ENCODE measurements around the gene GSDMA.

GSDMA gene, protein sequence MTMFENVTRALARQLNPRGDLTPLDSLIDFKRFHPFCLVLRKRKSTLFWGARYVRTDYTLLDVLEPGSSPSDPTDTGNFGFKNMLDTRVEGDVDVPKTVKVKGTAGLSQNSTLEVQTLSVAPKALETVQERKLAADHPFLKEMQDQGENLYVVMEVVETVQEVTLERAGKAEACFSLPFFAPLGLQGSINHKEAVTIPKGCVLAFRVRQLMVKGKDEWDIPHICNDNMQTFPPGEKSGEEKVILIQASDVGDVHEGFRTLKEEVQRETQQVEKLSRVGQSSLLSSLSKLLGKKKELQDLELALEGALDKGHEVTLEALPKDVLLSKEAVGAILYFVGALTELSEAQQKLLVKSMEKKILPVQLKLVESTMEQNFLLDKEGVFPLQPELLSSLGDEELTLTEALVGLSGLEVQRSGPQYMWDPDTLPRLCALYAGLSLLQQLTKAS

DNA sequence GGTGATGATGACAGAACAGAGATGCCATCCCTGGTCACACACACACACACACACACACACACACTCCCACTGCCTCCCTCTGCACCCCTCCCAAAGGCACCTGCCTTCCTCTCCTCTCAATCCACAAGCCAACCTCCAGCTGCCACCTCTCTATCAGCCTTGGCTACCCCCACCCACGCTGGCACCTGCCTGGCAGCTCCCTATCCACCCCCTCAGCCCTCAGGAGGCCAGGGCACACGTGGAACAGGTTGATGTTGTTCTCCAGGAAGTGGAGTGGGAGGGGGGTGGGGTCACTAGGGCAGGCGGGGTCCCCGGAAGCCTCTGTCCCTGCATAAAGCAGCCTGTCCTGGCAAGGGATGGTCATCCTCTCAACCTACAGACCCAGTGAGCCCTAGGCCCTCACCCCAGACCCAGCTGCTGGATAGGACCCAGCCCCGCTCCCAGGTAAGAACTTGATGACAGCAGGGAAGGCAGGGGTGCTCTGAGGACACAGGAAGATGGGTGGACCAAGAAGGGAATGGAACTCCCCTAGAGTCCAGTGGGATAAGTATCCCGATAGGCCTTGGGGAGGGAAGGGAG lies at the start of gene GSDMA:
Gene GSDMA (plus strand): TSS at position 363 of the 579 bp plus-strand sequence. CDS start 2,684 bp downstream, outside the sequence.
- H3K27ac ChIP-seq, result peak within 1 kb of the TSS; percentile 92; the same call in 1 of the 2 replicates
- TF ChIP-seq, protein P1, sequence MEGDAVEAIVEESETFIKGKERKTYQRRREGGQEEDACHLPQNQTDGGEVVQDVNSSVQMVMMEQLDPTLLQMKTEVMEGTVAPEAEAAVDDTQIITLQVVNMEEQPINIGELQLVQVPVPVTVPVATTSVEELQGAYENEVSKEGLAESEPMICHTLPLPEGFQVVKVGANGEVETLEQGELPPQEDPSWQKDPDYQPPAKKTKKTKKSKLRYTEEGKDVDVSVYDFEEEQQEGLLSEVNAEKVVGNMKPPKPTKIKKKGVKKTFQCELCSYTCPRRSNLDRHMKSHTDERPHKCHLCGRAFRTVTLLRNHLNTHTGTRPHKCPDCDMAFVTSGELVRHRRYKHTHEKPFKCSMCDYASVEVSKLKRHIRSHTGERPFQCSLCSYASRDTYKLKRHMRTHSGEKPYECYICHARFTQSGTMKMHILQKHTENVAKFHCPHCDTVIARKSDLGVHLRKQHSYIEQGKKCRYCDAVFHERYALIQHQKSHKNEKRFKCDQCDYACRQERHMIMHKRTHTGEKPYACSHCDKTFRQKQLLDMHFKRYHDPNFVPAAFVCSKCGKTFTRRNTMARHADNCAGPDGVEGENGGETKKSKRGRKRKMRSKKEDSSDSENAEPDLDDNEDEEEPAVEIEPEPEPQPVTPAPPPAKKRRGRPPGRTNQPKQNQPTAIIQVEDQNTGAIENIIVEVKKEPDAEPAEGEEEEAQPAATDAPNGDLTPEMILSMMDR (conservative IDR thresholded peaks at IDR 0.05), result no peak

DNA sequence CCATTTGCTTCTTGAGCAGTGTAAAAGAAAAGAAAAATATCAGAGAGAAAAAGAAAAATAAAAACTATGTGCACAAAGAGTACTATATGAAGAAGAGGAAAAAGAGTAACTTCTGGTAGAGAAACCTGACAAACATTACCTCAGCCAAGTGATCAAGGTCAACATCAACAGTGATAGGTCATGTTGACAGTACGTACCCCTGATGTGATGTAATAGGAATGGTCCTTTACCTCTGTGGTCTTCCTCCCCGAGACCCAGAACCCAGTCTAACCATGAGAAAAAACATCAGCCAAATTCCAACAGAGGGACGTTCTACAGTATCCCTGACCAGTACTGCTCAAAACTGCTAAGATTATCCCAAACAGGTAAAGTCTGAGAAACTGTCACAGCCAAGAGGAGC lies 48.8 kb upstream of the GSDMA start:
- TF ChIP-seq, protein P1 (conservative IDR thresholded peaks at IDR 0.05), result no peak
- no peak overlapping the region for H3K27ac ChIP-seq

DNA sequence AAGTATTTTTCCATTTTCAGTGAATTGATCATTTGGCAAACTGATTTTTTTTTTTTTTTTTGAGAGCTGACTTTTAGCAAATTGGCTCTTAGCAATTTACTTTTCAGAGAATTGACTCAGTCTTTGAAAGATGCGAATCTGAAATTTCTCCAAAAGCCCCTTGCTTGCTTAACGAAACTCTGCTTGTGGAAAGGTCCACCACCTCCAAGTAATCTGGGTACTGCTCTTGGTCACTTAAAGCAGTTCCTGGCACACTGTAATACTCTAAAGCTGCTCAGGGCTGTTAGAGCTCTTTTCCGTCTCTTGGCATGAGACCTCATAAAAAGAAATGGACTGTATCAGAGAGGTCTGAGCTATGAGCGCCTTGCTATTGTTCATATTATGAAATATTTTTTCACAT lies 47.2 kb upstream of the GSDMA start:
- TF ChIP-seq, protein P1 (conservative IDR thresholded peaks at IDR 0.05), result no peak
- H3K27ac ChIP-seq, result no peak overlapping the region

DNA sequence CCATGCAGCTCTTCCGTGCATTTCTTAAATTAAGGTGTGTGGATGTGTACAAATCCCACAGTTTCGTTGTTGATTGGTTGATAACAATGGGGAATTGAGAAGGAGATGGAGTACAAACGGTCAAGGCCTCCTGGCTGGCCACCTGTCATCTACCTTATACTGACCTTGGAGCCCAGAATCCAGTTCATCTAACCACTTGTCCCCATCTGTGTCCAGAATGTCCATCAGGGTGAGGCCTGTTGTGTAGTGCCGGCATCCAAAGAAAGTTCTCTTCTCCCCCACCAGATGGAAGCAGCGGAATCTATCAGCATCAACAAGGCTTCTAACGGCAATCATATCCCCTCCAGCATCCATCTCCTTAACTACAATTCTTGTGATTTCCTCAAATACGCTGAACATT lies 45.9 kb upstream of the GSDMA start:
- no peak overlapping the region for H3K27ac ChIP-seq
- TF ChIP-seq, protein P1 (conservative IDR thresholded peaks at IDR 0.05), result peak; percentile 22

DNA sequence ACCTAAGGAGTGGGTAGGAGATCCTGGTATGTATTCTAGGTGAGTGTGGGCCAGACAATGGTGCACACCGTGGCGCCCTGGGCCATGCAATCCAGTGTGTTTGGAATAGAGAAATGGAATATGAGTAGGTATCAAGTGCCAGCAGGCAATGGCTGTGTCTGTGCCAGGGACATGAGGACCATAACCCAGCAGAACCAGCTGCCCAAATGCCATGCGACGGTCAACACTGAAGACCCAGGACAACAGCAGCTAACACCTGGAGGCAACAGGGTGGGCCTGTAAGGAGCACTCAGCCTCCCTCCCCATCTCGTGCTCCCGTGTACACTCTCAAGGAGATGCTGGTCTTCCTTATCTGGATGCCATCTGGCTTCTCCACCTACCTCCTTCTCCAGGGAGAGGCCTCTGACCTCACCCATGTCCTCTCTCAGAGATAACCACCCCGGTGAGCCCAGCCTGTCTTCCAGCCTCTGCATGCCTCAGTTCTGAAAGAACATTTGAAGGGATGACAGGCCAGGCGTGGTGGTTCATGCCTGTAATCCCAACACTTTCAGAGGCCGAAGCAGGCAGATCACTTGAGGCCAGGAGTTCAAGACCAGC lies 43.6 kb upstream of the GSDMA start:
- H3K27ac ChIP-seq, result no peak overlapping the region
- TF ChIP-seq, protein P1 (conservative IDR thresholded peaks at IDR 0.05), result no peak

DNA sequence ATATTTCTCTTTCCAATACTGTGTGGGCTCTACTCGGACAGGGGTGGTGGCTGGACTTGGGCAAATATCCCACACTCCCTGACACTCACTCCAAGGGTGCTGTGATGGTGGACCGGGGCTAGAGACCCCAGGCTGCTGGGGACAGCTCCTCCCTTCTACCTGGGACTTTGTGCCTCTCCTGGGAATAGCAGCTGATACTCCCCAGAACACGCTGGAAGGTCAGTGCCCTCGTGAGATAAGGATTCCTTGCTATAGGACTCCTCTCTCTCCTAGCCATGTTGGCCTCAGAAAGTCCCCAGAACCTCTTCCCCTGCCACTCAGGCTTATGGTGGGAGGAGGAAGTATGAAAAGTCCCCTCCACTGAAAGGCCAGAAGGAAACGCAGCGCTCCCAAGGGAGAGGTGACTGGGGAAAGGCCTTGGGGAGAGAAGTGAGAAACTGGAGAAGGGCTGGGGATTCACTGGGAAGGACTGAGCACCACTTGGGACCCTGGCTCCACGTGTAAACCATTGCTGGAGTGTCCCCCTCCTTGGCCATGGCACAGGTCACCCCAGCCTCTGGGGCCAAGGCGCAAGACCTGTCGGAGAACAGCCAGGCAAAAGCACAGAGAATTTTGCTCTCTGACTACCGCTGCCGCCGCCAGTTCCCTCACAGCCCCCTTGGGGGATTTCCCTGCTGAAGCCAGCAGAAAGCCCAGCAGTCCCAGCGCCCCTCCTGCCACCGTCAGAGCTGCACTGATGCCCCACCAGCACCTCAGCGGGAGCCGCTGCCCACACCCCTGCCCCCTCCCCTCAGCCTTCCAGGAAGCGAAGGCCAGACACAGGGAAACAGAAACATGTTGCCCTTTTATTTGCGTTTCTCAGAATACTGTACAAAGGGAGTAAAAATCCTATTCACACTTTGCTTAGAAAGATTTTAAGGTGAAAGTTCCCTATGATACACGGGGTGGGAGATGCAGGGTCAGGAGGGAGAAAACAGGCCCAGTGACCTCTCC lies 42.3 kb upstream of the GSDMA start:
- TF ChIP-seq, protein P1 (conservative IDR thresholded peaks at IDR 0.05), result no peak
- no peak overlapping the region for H3K27ac ChIP-seq
